IMR-90 (cell line): Measurements from ENCODE around the gene CDK11B. TPM values are rescaled to one million over a fixed set of nuclear protein-coding genes. Genes with fewer than 3 reads are reported as not detected.
A peak's percentile ranks its signal among the peaks of the same experiment; 100 is the strongest.

Experiments
- ATAC-seq: fragments of 200-7000 bp; cut with Tn5 transposase; 2 replicates; pipeline ENCODE4 v1.9.1; 2020; ENCODE audit warnings: low read depth, mild to moderate bottlenecking, moderate library complexity
- BruUV-seq: library from RNA; stranded (reverse); fragments of 400-500 nt; replicated peaks from 2 replicates; lab custom pipeline; 2021; lab: Mats Ljungman, UMichigan
- CTCF ChIA-PET: fragments of 300-600 bp; formaldehyde crosslinking; extraction: SDS; loops from one replicate; lab custom pipeline; 2021; ENCODE audit warnings: antibody characterized with exemption; lab: Yijun Ruan, JAX
- POLR2A ChIA-PET: fragments of 300-600 bp; sonication (Branson Sonifier 250); formaldehyde crosslinking; loops from one replicate; lab custom pipeline; 2022; ENCODE audit warnings: antibody characterized with exemption; ENCODE audit not compliant: unreplicated experiment; lab: Charles Lee
- DNase-seq: peaks from one replicate; pipeline ENCODE4 v3.0.0; 2013
- H2AFZ ChIP-seq: replicated peaks from 2 replicates; pipeline ENCODE3; 2013; ENCODE audit warnings: low read length, mild to moderate bottlenecking; ENCODE audit not compliant: poor library complexity
- H2AK5ac ChIP-seq: 2 replicates; pipeline ENCODE4 v1.6.1; 2013; ENCODE audit warnings: low read depth, low read length, inconsistent platforms
- H2AK9ac ChIP-seq: replicated peaks from 2 replicates; pipeline ENCODE3; 2013; ENCODE audit warnings: mild to moderate bottlenecking, low read depth, low read length, moderate library complexity; ENCODE audit not compliant: poor library complexity
- H2BK120ac ChIP-seq: 2 replicates; pipeline ENCODE4 v1.6.1; 2013; ENCODE audit warnings: low read depth, low read length, inconsistent platforms
- H2BK15ac ChIP-seq: 3 replicates; pipeline ENCODE4 v1.6.1; 2013; ENCODE audit warnings: low read depth, low read length, inconsistent platforms
- H2BK20ac ChIP-seq: 2 replicates; pipeline ENCODE4 v1.6.1; 2013; ENCODE audit warnings: low read depth, mild to moderate bottlenecking, inconsistent platforms, low read length, moderate library complexity
- H2BK5ac ChIP-seq: 2 replicates; pipeline ENCODE4 v1.6.1; 2013; ENCODE audit warnings: mild to moderate bottlenecking, low read depth, low read length, inconsistent platforms; ENCODE audit not compliant: poor library complexity, severe bottlenecking
- H3K14ac ChIP-seq: replicated peaks from 2 replicates; pipeline ENCODE4 v1.6.1; 2013; ENCODE audit warnings: low read depth, low read length, inconsistent platforms
- H3K18ac ChIP-seq: 2 replicates; pipeline ENCODE4 v1.6.1; 2013; ENCODE audit warnings: low read depth, low read length, control low read depth
- H3K23ac ChIP-seq: 2 replicates; pipeline ENCODE4 v1.6.1; 2013; ENCODE audit warnings: low read depth, low read length, inconsistent platforms
- H3K27ac ChIP-seq: 2 replicates; pipeline ENCODE4 v1.5.1; 2013; ENCODE audit warnings: mild to moderate bottlenecking, control low read depth, low read length; ENCODE audit not compliant: insufficient read depth
- H3K27me3 ChIP-seq: 2 replicates; pipeline ENCODE4 v1.6.1; 2013; ENCODE audit warnings: low read length; ENCODE audit not compliant: control insufficient read depth, insufficient read depth
- H3K36me3 ChIP-seq: 2 replicates; pipeline ENCODE4 v1.6.1; 2013; ENCODE audit warnings: low read length, mixed read lengths; ENCODE audit not compliant: control insufficient read depth, insufficient read depth
- H3K4ac ChIP-seq: 2 replicates; pipeline ENCODE4 v1.6.1; 2013; ENCODE audit warnings: low read depth, low read length, inconsistent platforms
- H3K4me1 ChIP-seq: 2 replicates; pipeline ENCODE4 v1.6.1; 2013; ENCODE audit warnings: low read length, mixed read lengths; ENCODE audit not compliant: control insufficient read depth, insufficient read depth
- H3K4me2 ChIP-seq: 2 replicates; pipeline ENCODE4 v1.6.1; 2013; ENCODE audit warnings: low read depth, mild to moderate bottlenecking, control low read depth, low read length, moderate library complexity
- H3K4me3 ChIP-seq: 2 replicates; pipeline ENCODE4 v1.5.1; 2013; ENCODE audit warnings: low read depth, mild to moderate bottlenecking, control low read depth, low read length, moderate library complexity; ENCODE audit not compliant: insufficient read depth
- H3K56ac ChIP-seq: 2 replicates; pipeline ENCODE4 v1.6.1; 2013; ENCODE audit warnings: low read length, inconsistent platforms; ENCODE audit not compliant: insufficient read depth; ENCODE audit errors: extremely low read depth
- H3K79me1 ChIP-seq, 2 experiments: 2 replicates each; pipeline ENCODE4 v1.6.1; 2013; ENCODE audit warnings: low read length in 2 of 2, inconsistent platforms in 1 of 2, low read depth in 1 of 2
- H3K9ac ChIP-seq: 2 replicates; pipeline ENCODE4 v1.6.1; 2013; ENCODE audit warnings: low read depth, low read length, control low read depth
- H3K9me1 ChIP-seq: 2 replicates; pipeline ENCODE4 v1.6.1; 2013; ENCODE audit warnings: low read length, inconsistent platforms; ENCODE audit not compliant: insufficient read depth
- H3K9me3 ChIP-seq: 2 replicates; pipeline ENCODE4 v1.6.1; 2013; ENCODE audit warnings: low read length; ENCODE audit not compliant: control insufficient read depth, insufficient read depth
- H4K20me1 ChIP-seq: 2 replicates; pipeline ENCODE4 v1.6.1; 2013; ENCODE audit warnings: low read length, inconsistent platforms; ENCODE audit not compliant: insufficient read depth
- H4K5ac ChIP-seq: 2 replicates; pipeline ENCODE4 v1.6.1; 2013; ENCODE audit warnings: mild to moderate bottlenecking, low read depth, low read length, control low read depth
- H4K8ac ChIP-seq, 2 experiments: 2 replicates each; pipeline ENCODE4 v1.6.1; 2013; ENCODE audit warnings: low read depth in 2 of 2, low read length in 2 of 2, control low read depth in 1 of 2, inconsistent platforms in 1 of 2
- H4K91ac ChIP-seq: 2 replicates; pipeline ENCODE4 v1.6.1; 2013; ENCODE audit warnings: low read depth, low read length, inconsistent platforms; ENCODE audit not compliant: insufficient read depth
- BHLHE40 ChIP-seq: fragments of 150-350 bp; IDR thresholded peaks from 2 replicates; pipeline ENCODE4 v1.6.1; 2016; ENCODE audit warnings: mild to moderate bottlenecking, low read depth, low read length
- CEBPB ChIP-seq: IDR thresholded peaks from 2 replicates; pipeline ENCODE4 v1.6.1; 2012; ENCODE audit warnings: low read depth, low read length, improper control_type of control experiment
- CHD1 ChIP-seq: IDR thresholded peaks from 2 replicates; pipeline ENCODE4 v1.6.1; 2012; ENCODE audit warnings: low read depth, low read length, improper control_type of control experiment
- CTCF ChIP-seq: conservative IDR thresholded peaks from 2 replicates; pipeline ENCODE4 v1.5.1; 2012; ENCODE audit warnings: mild to moderate bottlenecking, low read depth, low read length, improper control_type of control experiment
- ELK1 ChIP-seq: fragments of 150-350 bp; IDR thresholded peaks from 2 replicates; pipeline ENCODE4 v1.6.1; 2016; ENCODE audit warnings: low read depth, mild to moderate bottlenecking, low read length, moderate library complexity, borderline replicate concordance
- FOS ChIP-seq: fragments of 150-350 bp; IDR thresholded peaks from 2 replicates; pipeline ENCODE4 v1.6.1; 2016; ENCODE audit warnings: low read depth, low read length
- MAFK ChIP-seq: IDR thresholded peaks from 2 replicates; pipeline ENCODE4 v1.6.1; 2012; ENCODE audit warnings: low read depth, low read length, improper control_type of control experiment
- MAZ ChIP-seq: IDR thresholded peaks from 2 replicates; pipeline ENCODE4 v1.6.1; 2012; ENCODE audit warnings: low read depth, mild to moderate bottlenecking, low read length, improper control_type of control experiment, moderate library complexity, borderline replicate concordance
- MXI1 ChIP-seq: IDR thresholded peaks from 2 replicates; pipeline ENCODE4 v1.6.1; 2012; ENCODE audit warnings: low read depth, mild to moderate bottlenecking, low read length, moderate library complexity, borderline replicate concordance
- NFE2L2 ChIP-seq: fragments of 150-350 bp; IDR thresholded peaks from 2 replicates; pipeline ENCODE4 v1.6.1; 2016; ENCODE audit warnings: low read depth, mild to moderate bottlenecking, low read length
- POLR2A ChIP-seq: IDR thresholded peaks from 2 replicates; pipeline ENCODE4 v1.6.1; 2012; ENCODE audit warnings: mild to moderate bottlenecking, low read depth, low read length
- RAD21 ChIP-seq: IDR thresholded peaks from 2 replicates; pipeline ENCODE4 v1.6.1; 2012; ENCODE audit warnings: low read length, improper control_type of control experiment
- RCOR1 ChIP-seq: IDR thresholded peaks from 2 replicates; pipeline ENCODE4 v1.6.1; 2012; ENCODE audit warnings: mild to moderate bottlenecking, low read length, improper control_type of control experiment; ENCODE audit not compliant: insufficient replicate concordance
- RFX5 ChIP-seq: IDR thresholded peaks from 2 replicates; pipeline ENCODE4 v1.8.0; 2012; ENCODE audit warnings: low read depth, mild to moderate bottlenecking, low read length, moderate library complexity
- SMC3 ChIP-seq: fragments of 150-350 bp; IDR thresholded peaks from 2 replicates; pipeline ENCODE4 v1.6.1; 2016; ENCODE audit warnings: low read depth, mild to moderate bottlenecking, antibody characterized with exemption, low read length, moderate library complexity
- USF2 ChIP-seq: fragments of 150-350 bp; IDR thresholded peaks from 2 replicates; pipeline ENCODE4 v1.6.1; 2017; ENCODE audit warnings: mild to moderate bottlenecking, antibody characterized with exemption, low read length, low read depth
- WGBS, 2 experiments: methylation state at CpG; one replicate each; pipeline versions ENCODE4 v1.1.5 to v1.1.7; 2013; ENCODE audit warnings: missing lambda C conversion rate in 2 of 2; ENCODE audit not compliant: insufficient read length in 1 of 2; ENCODE audit errors: extremely low coverage in 2 of 2; 5-methylcytosine and 5-hydroxymethylcytosine counted together
- dilution Hi-C: fragments of 300-500 bp; cut with HindIII; formaldehyde crosslinking; loops from one replicate; pipeline ENCODE4 v1.14.3; 2018; ENCODE audit warnings: low sequenced_read_pairs; ENCODE audit not compliant: unreplicated experiment
- in situ Hi-C: fragments of 300-500 bp; cut with MboI; formaldehyde crosslinking; loops from 3 replicates; pipeline ENCODE4 v1.14.3; 2019; ENCODE audit warnings: low sequenced_read_pairs, inconsistent platforms, mixed read lengths
- intact Hi-C: fragments of 100-400 bp; cut with micrococcal nuclease; formaldehyde crosslinking; loops from 2 replicates; pipeline ENCODE4 v1.10.0; 2022
- polyA plus RNA-seq, 3 experiments: library from polyadenylated mRNA; depleted of rRNA; stranded (reverse); fragments of >200 nt; gene quantifications; 2 replicates each; pipeline ENCODE4 v1.2.3, GENCODE V29; 2012; ENCODE audit warnings: low replicate concordance in 1 of 3
- total RNA-seq: library from RNA; depleted of rRNA; stranded (reverse); fragments of >200 nt; gene quantifications from 2 replicates; pipeline ENCODE4 v1.2.3, GENCODE V29; 2012

Gene CDK11B
- total and polyA plus RNA-seq, 2 of the 4 experiments (the other 2 are of a cell fraction), result 8.2 to 19.1 TPM

GRCh38 chr1:1591452-1591851 lies 67.4 kb downstream of the CDK11B start:
- dilution Hi-C loops, result no loop called here
- no TSS peak for BruUV-seq

More at GRCh38 chr1:1591452-1591851, 67.4 kb downstream of the CDK11B start:
- intact Hi-C loops (no loop called here), in situ Hi-C loops (no loop called here)
- no peak overlapping the region for H3K9ac ChIP-seq
- H3K4me1 ChIP-seq, result no peaks in the 10 kb centered on the region
- ChIA-PET CTCF (no interaction called here), POLR2A (no interaction called here)
- H3K27me3 ChIP-seq, result peaks cover 9% of the 10 kb centered on the region; the same call in 1 of the 2 replicates
- H2AK5ac ChIP-seq, result no peak overlapping the region
- H2BK5ac ChIP-seq, result no peak overlapping the region
- H4K91ac ChIP-seq, result no peak overlapping the region
- ATAC-seq, result no peak
- H3K79me1 ChIP-seq, result no peaks in the 10 kb centered on the region
- no peak overlapping the region for H3K4me2 ChIP-seq
- no peak overlapping the region for H2AFZ ChIP-seq
- no peak overlapping the region for H3K4ac ChIP-seq
- H2BK120ac ChIP-seq, result no peak overlapping the region
- no peak overlapping the region for H3K14ac ChIP-seq
- no peak for TF ChIP-seq RCOR1
- TF ChIP-seq RAD21, result no peak
- no peak for TF ChIP-seq SMC3
- TF ChIP-seq FOS, result no peak
- no peak for TF ChIP-seq BHLHE40
- no peak for TF ChIP-seq MAFK
- no peak for TF ChIP-seq ELK1
- TF ChIP-seq CHD1, result no peak
- no peak for TF ChIP-seq POLR2A
- TF ChIP-seq MXI1, result no peak
- no peak for TF ChIP-seq USF2
- TF ChIP-seq CTCF, result no peak
- no peak for TF ChIP-seq CEBPB
- no peak for TF ChIP-seq NFE2L2
- TF ChIP-seq MAZ, result no peak
- TF ChIP-seq RFX5, result no peak
- H3K9me1 ChIP-seq, result no peaks in the 10 kb centered on the region
- H3K36me3 ChIP-seq, result no peaks in the 10 kb centered on the region
- no peak overlapping the region for H4K8ac ChIP-seq
- peak; percentile 34 for DNase-seq
- no peak overlapping the region for H2AK9ac ChIP-seq
- no peaks in the 10 kb centered on the region for H3K9me3 ChIP-seq
- H3K4me3 ChIP-seq, result no peak overlapping the region
- H4K5ac ChIP-seq, result no peak overlapping the region
- no peak overlapping the region for H3K18ac ChIP-seq
- H3K23ac ChIP-seq, result no peak overlapping the region
- WGBS, 2 experiments, result 83% methylated on average over 2 of the region's 13 CpGs; no CpG with 5 or more reads in 1 of the 2 experiments
- H2BK20ac ChIP-seq, result no peak overlapping the region
- H4K20me1 ChIP-seq, result no peaks in the 10 kb centered on the region
- H3K56ac ChIP-seq, result no peak overlapping the region
- no peak overlapping the region for H3K27ac ChIP-seq
- no peak overlapping the region for H2BK15ac ChIP-seq
